ENCODE data around the gene ANKRD11.

Gene ANKRD11

DNA sequence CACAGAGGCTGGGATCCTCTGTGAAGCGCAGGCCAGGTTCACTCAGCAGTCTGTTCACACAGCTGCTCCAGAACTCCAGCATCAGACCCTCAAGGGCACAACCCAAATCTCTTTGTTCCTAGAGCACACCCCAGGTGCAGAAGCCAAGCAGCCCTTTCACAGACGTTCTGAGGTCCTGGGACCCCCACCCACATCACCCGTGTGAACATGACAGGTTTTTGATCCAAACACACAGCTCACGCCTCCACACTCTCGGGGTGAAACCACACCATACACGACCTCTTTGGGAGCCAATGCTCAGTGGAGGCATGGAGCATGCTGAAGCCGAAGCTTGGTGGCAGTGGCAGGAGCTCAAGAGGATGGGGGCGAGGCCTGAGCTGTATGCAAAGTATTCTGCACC, 175.5 kb downstream of the ANKRD11 start:
- Histone ChIP-seq H3K4me3 (ENCODE audit: insufficient read depth in 1 of 2, low read depth in 1 of 2, low read length in 2 of 2) (no peak overlapping the region), H3K9ac (ENCODE audit: low read length) (no peak overlapping the region), H3K9me3 (ENCODE audit: control insufficient read depth, low read length) (no peaks in the 10 kb centered on the region), H2AFZ (ENCODE audit: low read depth, low read length) (no peak overlapping the region), H3K4ac (ENCODE audit: low read depth in 1 of 2, low read length in 2 of 2) (no peak overlapping the region), H3K18ac (ENCODE audit: low read depth in 1 of 2, low read length in 2 of 2) (no peak overlapping the region), H3K23ac (ENCODE audit: low read length in 2 of 2) (no peak overlapping the region), H3K14ac (ENCODE audit: low read length in 2 of 2) (no peak overlapping the region), H2AK5ac (ENCODE audit: low read length, severe bottlenecking) (no peak overlapping the region), H4K8ac (ENCODE audit: low read length) (no peak overlapping the region), H3K27ac (ENCODE audit: low read length, poor library complexity, severe bottlenecking) (no peak overlapping the region), H2BK15ac (ENCODE audit: low read depth, poor library complexity, severe bottlenecking) (no peak overlapping the region), H2BK120ac (ENCODE audit: low read depth, low read length) (no peak overlapping the region), H2BK12ac (ENCODE audit: low read length in 2 of 2) (no peak overlapping the region), H3K27me3 (ENCODE audit: control insufficient read depth in 1 of 2, insufficient read depth in 1 of 2, low read length in 2 of 2) (no peaks in the 10 kb centered on the region), H4K91ac (ENCODE audit: low read length) (no peak overlapping the region), H2BK5ac (ENCODE audit: low read depth, low read length, poor library complexity, severe bottlenecking) (no peak overlapping the region), H3K4me2 (ENCODE audit: low read length, poor library complexity, severe bottlenecking) (no peak overlapping the region), H3K36me3 (ENCODE audit: control insufficient read depth in 1 of 2, insufficient read depth in 2 of 2, low read depth in 1 of 2, low read length in 2 of 2) (peaks cover 40 to 50% of the 10 kb centered on the region in 2 experiments), H3K4me1 (ENCODE audit: control insufficient read depth, insufficient read depth, low read depth, low read length) (peaks cover 56% of the 10 kb centered on the region), H3K79me1 (replicated peaks; ENCODE audit: low read length, poor library complexity, severe bottlenecking) (peaks cover 20% of the 10 kb centered on the region)
- WGBS = 97% methylated on average over 8 of the region's 8 CpGs
- no peak for DNase-seq

DNA sequence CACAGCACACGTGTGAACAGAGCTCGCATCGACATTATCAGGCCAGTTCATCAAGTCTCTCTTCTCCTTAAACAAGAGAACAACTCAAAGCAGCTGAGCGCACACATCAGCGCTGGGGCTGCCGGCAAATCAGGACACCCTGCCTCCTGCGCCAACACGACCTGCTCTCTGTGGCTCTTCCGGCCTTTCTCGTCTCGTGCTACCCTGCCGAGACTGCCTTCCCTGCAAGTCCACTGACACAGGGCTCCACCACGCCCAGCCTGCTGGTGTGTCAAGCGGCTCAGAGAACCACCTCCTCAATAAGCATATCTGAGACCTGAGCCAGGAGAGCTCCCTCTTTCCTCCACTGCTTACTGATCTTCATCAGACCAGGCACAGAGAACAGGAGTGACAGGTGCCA, 176.0 kb downstream of the ANKRD11 start:
- DNase-seq = no peak
- H2BK5ac ChIP-seq (ENCODE audit: low read depth, low read length, poor library complexity, severe bottlenecking) = no peak overlapping the region
- H3K18ac ChIP-seq (ENCODE audit: low read depth in 1 of 2, low read length in 2 of 2) = no peak overlapping the region
- H3K9ac ChIP-seq (ENCODE audit: low read length) = no peak overlapping the region
- no peak overlapping the region for H3K4me3 ChIP-seq (ENCODE audit: insufficient read depth in 1 of 2, low read depth in 1 of 2, low read length in 2 of 2)
- no peaks in the 10 kb centered on the region for H3K27me3 ChIP-seq (ENCODE audit: control insufficient read depth in 1 of 2, insufficient read depth in 1 of 2, low read length in 2 of 2)
- H2BK12ac ChIP-seq (ENCODE audit: low read length in 2 of 2) = no peak overlapping the region
- H3K4me2 ChIP-seq (ENCODE audit: low read length, poor library complexity, severe bottlenecking) = no peak overlapping the region
- H2BK15ac ChIP-seq (ENCODE audit: low read depth, poor library complexity, severe bottlenecking) = no peak overlapping the region
- no peak overlapping the region for H3K14ac ChIP-seq (ENCODE audit: low read length in 2 of 2)
- no peak overlapping the region for H2AFZ ChIP-seq (ENCODE audit: low read depth, low read length)
- H2BK120ac ChIP-seq (ENCODE audit: low read depth, low read length) = no peak overlapping the region
- H3K23ac ChIP-seq (ENCODE audit: low read length in 2 of 2) = no peak overlapping the region
- no peak overlapping the region for H4K8ac ChIP-seq (ENCODE audit: low read length)
- peaks cover 25% of the 10 kb centered on the region for H3K79me1 ChIP-seq (replicated peaks; ENCODE audit: low read length, poor library complexity, severe bottlenecking)
- H3K4me1 ChIP-seq (ENCODE audit: control insufficient read depth, insufficient read depth, low read depth, low read length) = peaks cover 51% of the 10 kb centered on the region
- no peak overlapping the region for H4K91ac ChIP-seq (ENCODE audit: low read length)
- H2AK5ac ChIP-seq (ENCODE audit: low read length, severe bottlenecking) = no peak overlapping the region
- 90% methylated on average over 14 of the region's 14 CpGs for WGBS
- no peak overlapping the region for H3K4ac ChIP-seq (ENCODE audit: low read depth in 1 of 2, low read length in 2 of 2)
- peaks cover 45 to 54% of the 10 kb centered on the region in 2 experiments for H3K36me3 ChIP-seq (ENCODE audit: control insufficient read depth in 1 of 2, insufficient read depth in 2 of 2, low read depth in 1 of 2, low read length in 2 of 2)
- no peaks in the 10 kb centered on the region for H3K9me3 ChIP-seq (ENCODE audit: control insufficient read depth, low read length)
- H3K27ac ChIP-seq (ENCODE audit: low read length, poor library complexity, severe bottlenecking) = no peak overlapping the region

DNA sequence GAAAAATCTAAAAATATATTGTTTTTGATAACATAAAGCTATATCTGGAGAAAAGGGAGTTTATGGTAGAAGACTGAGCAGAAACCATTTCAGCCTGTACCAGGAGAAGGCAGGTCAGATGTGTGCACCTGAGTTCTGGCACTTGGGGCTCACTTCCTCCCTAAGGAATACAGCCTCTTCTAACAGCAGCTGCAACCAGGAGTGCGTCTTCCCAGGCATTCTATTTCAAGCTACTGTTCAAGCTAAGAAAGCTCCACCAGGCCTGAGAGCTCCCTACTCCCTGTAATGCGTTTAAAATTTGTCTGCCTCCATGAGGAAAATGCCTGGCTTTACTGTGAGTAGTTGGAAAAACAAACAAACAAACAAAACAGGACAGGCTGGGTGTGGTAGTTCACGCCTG, 176.8 kb downstream of the ANKRD11 start:
- H2AK5ac ChIP-seq (ENCODE audit: low read length, severe bottlenecking) = no peak overlapping the region
- peaks cover 32% of the 10 kb centered on the region for H3K79me1 ChIP-seq (replicated peaks; ENCODE audit: low read length, poor library complexity, severe bottlenecking)
- peaks cover 51 to 58% of the 10 kb centered on the region in 2 experiments for H3K36me3 ChIP-seq (ENCODE audit: control insufficient read depth in 1 of 2, insufficient read depth in 2 of 2, low read depth in 1 of 2, low read length in 2 of 2)
- no peak overlapping the region for H3K4ac ChIP-seq (ENCODE audit: low read depth in 1 of 2, low read length in 2 of 2)
- WGBS = 79% methylated on average over 3 of the region's 3 CpGs
- no peak overlapping the region for H3K27ac ChIP-seq (ENCODE audit: low read length, poor library complexity, severe bottlenecking)
- no peak overlapping the region for H4K8ac ChIP-seq (ENCODE audit: low read length)
- H2AFZ ChIP-seq (ENCODE audit: low read depth, low read length) = no peak overlapping the region
- no peaks in the 10 kb centered on the region for H3K9me3 ChIP-seq (ENCODE audit: control insufficient read depth, low read length)
- H3K23ac ChIP-seq (ENCODE audit: low read length in 2 of 2) = no peak overlapping the region
- H3K9ac ChIP-seq (ENCODE audit: low read length) = no peak overlapping the region
- H3K4me1 ChIP-seq (ENCODE audit: control insufficient read depth, insufficient read depth, low read depth, low read length) = peaks cover 46% of the 10 kb centered on the region
- DNase-seq = no peak
- no peak overlapping the region for H4K91ac ChIP-seq (ENCODE audit: low read length)
- no peak overlapping the region for H2BK12ac ChIP-seq (ENCODE audit: low read length in 2 of 2)
- no peaks in the 10 kb centered on the region for H3K27me3 ChIP-seq (ENCODE audit: control insufficient read depth in 1 of 2, insufficient read depth in 1 of 2, low read length in 2 of 2)
- H3K4me3 ChIP-seq (ENCODE audit: insufficient read depth in 1 of 2, low read depth in 1 of 2, low read length in 2 of 2) = no peak overlapping the region
- no peak overlapping the region for H2BK120ac ChIP-seq (ENCODE audit: low read depth, low read length)
- no peak overlapping the region for H2BK15ac ChIP-seq (ENCODE audit: low read depth, poor library complexity, severe bottlenecking)
- no peak overlapping the region for H3K14ac ChIP-seq (ENCODE audit: low read length in 2 of 2)
- no peak overlapping the region for H3K18ac ChIP-seq (ENCODE audit: low read depth in 1 of 2, low read length in 2 of 2)
- no peak overlapping the region for H2BK5ac ChIP-seq (ENCODE audit: low read depth, low read length, poor library complexity, severe bottlenecking)
- H3K4me2 ChIP-seq (ENCODE audit: low read length, poor library complexity, severe bottlenecking) = no peak overlapping the region

- Histone ChIP-seq H2BK15ac (ENCODE audit: low read depth, poor library complexity, severe bottlenecking) (no peak overlapping the region), H2AFZ (ENCODE audit: low read depth, low read length) (no peak overlapping the region), H3K9me3 (ENCODE audit: control insufficient read depth, low read length) (no peaks in the 10 kb centered on the region), H3K27ac (ENCODE audit: low read length, poor library complexity, severe bottlenecking) (no peak overlapping the region), H2BK12ac (ENCODE audit: low read length in 2 of 2) (no peak overlapping the region), H4K91ac (ENCODE audit: low read length) (no peak overlapping the region), H3K27me3 (ENCODE audit: control insufficient read depth in 1 of 2, insufficient read depth in 1 of 2, low read length in 2 of 2) (no peaks in the 10 kb centered on the region), H2BK5ac (ENCODE audit: low read depth, low read length, poor library complexity, severe bottlenecking) (no peak overlapping the region), H3K4me3 (ENCODE audit: insufficient read depth in 1 of 2, low read depth in 1 of 2, low read length in 2 of 2) (no peak overlapping the region), H3K23ac (ENCODE audit: low read length in 2 of 2) (no peak overlapping the region), H2BK120ac (ENCODE audit: low read depth, low read length) (no peak overlapping the region), H3K79me1 (replicated peaks; ENCODE audit: low read length, poor library complexity, severe bottlenecking) (peaks cover 30% of the 10 kb centered on the region), H3K18ac (ENCODE audit: low read depth in 1 of 2, low read length in 2 of 2) (no peak overlapping the region), H3K14ac (ENCODE audit: low read length in 2 of 2) (no peak overlapping the region), H3K9ac (ENCODE audit: low read length) (no peak overlapping the region), H2AK5ac (ENCODE audit: low read length, severe bottlenecking) (no peak overlapping the region), H3K36me3 (ENCODE audit: control insufficient read depth in 1 of 2, insufficient read depth in 2 of 2, low read depth in 1 of 2, low read length in 2 of 2) (peaks cover 45 to 58% of the 10 kb centered on the region in 2 experiments), H3K4me1 (ENCODE audit: control insufficient read depth, insufficient read depth, low read depth, low read length) (peaks cover 39% of the 10 kb centered on the region), H4K8ac (ENCODE audit: low read length) (peak overlapping the region; percentile 29), H3K4ac (ENCODE audit: low read depth in 1 of 2, low read length in 2 of 2) (no peak overlapping the region), H3K4me2 (ENCODE audit: low read length, poor library complexity, severe bottlenecking) (no peak overlapping the region)
- WGBS = 96% methylated on average over 22 of the region's 22 CpGs
- no peak for DNase-seq
Measured at GRCh38 chr16:89312598-89313299, 177.6 kb downstream of the ANKRD11 start.

All from mesenchymal stem cell (in vitro differentiated cells and primary cell).